ENCODE results near the gene VPS37C. TPM values are rescaled to one million over a fixed set of nuclear protein-coding genes. Genes with fewer than 3 reads are reported as not detected.

VPS37C gene
- total RNA-seq, 1 experiment from 2014 or later, result 29.0 TPM

- H3K4me1 ChIP-seq (replicated peaks; ENCODE audit: insufficient read depth), result no peaks in the 10 kb centered on the region
- no peak overlapping the region for H3K4me2 ChIP-seq
- BruUV-seq (replicated peaks), result no TSS peak
- intact Hi-C loops (cut with micrococcal nuclease; ENCODE audit: unreplicated experiment), result no loop called here
- H3F3A ChIP-seq (ENCODE audit: insufficient read depth, low read depth), result no peaks in the 10 kb centered on the region
- H4K20me1 ChIP-seq (ENCODE audit: insufficient read depth), result no peaks in the 10 kb centered on the region
- H2AFZ ChIP-seq, result no peak overlapping the region
- H3K27me3 ChIP-seq (ENCODE audit: insufficient read depth, low read depth), result no peaks in the 10 kb centered on the region
- H3K4me3 ChIP-seq, result no peak overlapping the region
- ChIA-PET CTCF (no interaction called here), POLR2A (ENCODE audit: unreplicated experiment) (no interaction called here)
- peak in 1 of 2 experiments; percentile 20 for DNase-seq
- no peaks in the 10 kb centered on the region for H3K9me2 ChIP-seq (ENCODE audit: insufficient read depth)
- no peaks in the 10 kb centered on the region for H3K9me3 ChIP-seq (ENCODE audit: insufficient read depth, low read depth)
- TF ChIP-seq CTCF (conservative IDR thresholded peaks at IDR 0.05) (no peak), EZH2 (IDR thresholded peaks at IDR 0.05; ENCODE audit: low read depth) (no peak)
- no peaks in the 10 kb centered on the region for H3K79me2 ChIP-seq (ENCODE audit: low read depth)
- no peaks in the 10 kb centered on the region for H3K36me3 ChIP-seq (ENCODE audit: low read depth)
- no peak overlapping the region for H3K27ac ChIP-seq
Observed at GRCh38 chr11:61091373-61092279, 69.6 kb downstream of the VPS37C start.

GRCh38 chr11:61090982-61091372 is 70.2 kb downstream of the VPS37C start:
- POLR2A ChIA-PET (ENCODE audit: unreplicated experiment), result no interaction called here
- H3K4me2 ChIP-seq, result no peak overlapping the region
- TF ChIP-seq CTCF (conservative IDR thresholded peaks at IDR 0.05), result no peak
- no peak overlapping the region for H3K27ac ChIP-seq
- no peaks in the 10 kb centered on the region for H4K20me1 ChIP-seq (ENCODE audit: insufficient read depth)
- DNase-seq, result no peak
- H3K9me3 ChIP-seq (ENCODE audit: insufficient read depth, low read depth), result no peaks in the 10 kb centered on the region
- no peaks in the 10 kb centered on the region for H3K4me1 ChIP-seq (replicated peaks; ENCODE audit: insufficient read depth)
- H3K79me2 ChIP-seq (ENCODE audit: low read depth), result no peaks in the 10 kb centered on the region
- no peaks in the 10 kb centered on the region for H3F3A ChIP-seq (ENCODE audit: insufficient read depth, low read depth)
- intact Hi-C loops (cut with micrococcal nuclease; ENCODE audit: unreplicated experiment), result no loop called here
- BruUV-seq (replicated peaks), result no TSS peak
- H3K27me3 ChIP-seq (ENCODE audit: insufficient read depth, low read depth), result no peaks in the 10 kb centered on the region
- H3K36me3 ChIP-seq (ENCODE audit: low read depth), result no peaks in the 10 kb centered on the region
- no peak overlapping the region for H2AFZ ChIP-seq
- H3K4me3 ChIP-seq, result no peak overlapping the region
- H3K9me2 ChIP-seq (ENCODE audit: insufficient read depth), result no peaks in the 10 kb centered on the region
- CTCF ChIA-PET, result no interaction called here

DNA sequence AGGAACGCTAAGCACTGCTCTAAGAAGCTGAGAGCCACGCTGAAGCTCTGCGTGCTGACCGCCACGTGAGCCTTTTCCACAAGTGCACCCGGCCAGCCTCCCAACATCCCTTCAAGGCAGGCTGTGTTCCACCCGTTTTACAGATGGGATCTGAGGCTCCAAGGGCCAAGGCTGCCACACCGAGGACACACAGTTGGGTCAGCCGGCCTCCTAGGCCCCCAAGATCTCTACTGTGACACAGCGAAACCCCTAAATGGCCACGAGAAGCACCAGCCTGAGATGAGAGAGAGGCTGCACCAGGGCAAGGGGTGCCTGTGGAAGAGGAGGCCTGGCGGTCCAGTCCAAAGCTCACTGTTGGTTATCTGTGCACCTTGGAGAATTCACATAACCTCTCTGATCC is 70.7 kb downstream of the VPS37C start:
- H3K4me3 ChIP-seq, result no peak overlapping the region
- TF ChIP-seq EZH2 (IDR thresholded peaks at IDR 0.05; ENCODE audit: low read depth) (no peak), CTCF (conservative IDR thresholded peaks at IDR 0.05) (no peak)
- no peak overlapping the region for H2AFZ ChIP-seq
- BruUV-seq (replicated peaks), result no TSS peak
- H3K27ac ChIP-seq, result no peak overlapping the region
- no peaks in the 10 kb centered on the region for H3K4me1 ChIP-seq (replicated peaks; ENCODE audit: insufficient read depth)
- intact Hi-C loops (cut with micrococcal nuclease; ENCODE audit: unreplicated experiment), result no loop called here
- no peaks in the 10 kb centered on the region for H3F3A ChIP-seq (ENCODE audit: insufficient read depth, low read depth)
- no peak for DNase-seq
- no peaks in the 10 kb centered on the region for H3K9me2 ChIP-seq (ENCODE audit: insufficient read depth)
- H3K4me2 ChIP-seq, result no peak overlapping the region
- H3K79me2 ChIP-seq (ENCODE audit: low read depth), result no peaks in the 10 kb centered on the region
- no peaks in the 10 kb centered on the region for H3K9me3 ChIP-seq (ENCODE audit: insufficient read depth, low read depth)
- ChIA-PET CTCF (no interaction called here), POLR2A (ENCODE audit: unreplicated experiment) (no interaction called here)
- no peaks in the 10 kb centered on the region for H3K36me3 ChIP-seq (ENCODE audit: low read depth)
- no peaks in the 10 kb centered on the region for H4K20me1 ChIP-seq (ENCODE audit: insufficient read depth)
- H3K27me3 ChIP-seq (ENCODE audit: insufficient read depth, low read depth), result no peaks in the 10 kb centered on the region

Data from PC-9 (cell line).